Measurements from ENCODE around the gene CACHD1. TPM values are rescaled to one million over a fixed set of nuclear protein-coding genes. Genes with fewer than 3 reads are reported as not detected.

CACHD1 gene
- total RNA-seq (10 to 100 TPM in 1 of 9 donors, 1 to 10 TPM in 8; 1.3 to 10.0 (median 2.6) TPM), polyA plus RNA-seq (under 1 TPM; 0.89 to 0.91 TPM)
- long read RNA-seq, donor 1, full-length matches to known transcripts: 1 of 1 reads
- long read RNA-seq, donor 1, partial matches to known transcripts: 0 of 1 reads
- long read RNA-seq, donor 1, other reads (novel, unspliced or antisense): 0 of 1 reads
- long read RNA-seq, donor 2: 0 reads
- long read RNA-seq, donor 3: 0 reads

GRCh38 chr1:64469977-64470664, at the start of gene CACHD1:
Gene CACHD1, plus strand, starts transcription at chr1:64470129. Its CDS starts 616 bp downstream, at chr1:64470745.
- ATAC-seq: peak; percentile 59 to 90 (median 87)
- H3K36me3 ChIP-seq: no peaks in the 10 kb centered on the region
- H3K27me3 ChIP-seq: peaks cover 0 to 41% (median 0%) of the 10 kb centered on the region in 9 donors
- 0 to 1% (median 1%) methylated on average over 30 to 82 of the region's 82 CpGs for WGBS, 4 donors
- peak within 1 kb of the TSS; percentile 58 to 87 (median 81) for H3K27ac ChIP-seq
- DNase-seq: peak; percentile 79 to 85 (median 80)
- H3K9me3 ChIP-seq: no peaks in the 10 kb centered on the region
- peak in 1 of 2 donors; percentile 62 for TF ChIP-seq POLR2A (IDR thresholded peaks at IDR 0.05)
- TF ChIP-seq, protein P1, sequence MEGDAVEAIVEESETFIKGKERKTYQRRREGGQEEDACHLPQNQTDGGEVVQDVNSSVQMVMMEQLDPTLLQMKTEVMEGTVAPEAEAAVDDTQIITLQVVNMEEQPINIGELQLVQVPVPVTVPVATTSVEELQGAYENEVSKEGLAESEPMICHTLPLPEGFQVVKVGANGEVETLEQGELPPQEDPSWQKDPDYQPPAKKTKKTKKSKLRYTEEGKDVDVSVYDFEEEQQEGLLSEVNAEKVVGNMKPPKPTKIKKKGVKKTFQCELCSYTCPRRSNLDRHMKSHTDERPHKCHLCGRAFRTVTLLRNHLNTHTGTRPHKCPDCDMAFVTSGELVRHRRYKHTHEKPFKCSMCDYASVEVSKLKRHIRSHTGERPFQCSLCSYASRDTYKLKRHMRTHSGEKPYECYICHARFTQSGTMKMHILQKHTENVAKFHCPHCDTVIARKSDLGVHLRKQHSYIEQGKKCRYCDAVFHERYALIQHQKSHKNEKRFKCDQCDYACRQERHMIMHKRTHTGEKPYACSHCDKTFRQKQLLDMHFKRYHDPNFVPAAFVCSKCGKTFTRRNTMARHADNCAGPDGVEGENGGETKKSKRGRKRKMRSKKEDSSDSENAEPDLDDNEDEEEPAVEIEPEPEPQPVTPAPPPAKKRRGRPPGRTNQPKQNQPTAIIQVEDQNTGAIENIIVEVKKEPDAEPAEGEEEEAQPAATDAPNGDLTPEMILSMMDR (IDR thresholded peaks at IDR 0.05): peak in 10 of 12 donors; percentile 26 to 71 (median 48)
- intact Hi-C loops (cut with DNase I): loop anchor here (2.0 to 10.0 kb wide), 14 partner anchors 42 to 355 kb away; no protein-coding TSS in a partner anchor
- peaks cover 1 to 30% (median 10%) of the 10 kb centered on the region in 12 donors for H3K4me1 ChIP-seq
- peak within 1 kb of the TSS; percentile 64 to 90 (median 74) for H3K4me3 ChIP-seq

- Histone ChIP-seq H3K4me1 (no peaks in the 10 kb centered on the region), H3K36me3 (no peaks in the 10 kb centered on the region)
- 87 to 95% (median 91%) methylated on average over 4 of the region's 4 CpGs for WGBS, 4 donors
Observed at GRCh38 chr1:64421377-64421776, 48.6 kb upstream of the CACHD1 start.

DNA sequence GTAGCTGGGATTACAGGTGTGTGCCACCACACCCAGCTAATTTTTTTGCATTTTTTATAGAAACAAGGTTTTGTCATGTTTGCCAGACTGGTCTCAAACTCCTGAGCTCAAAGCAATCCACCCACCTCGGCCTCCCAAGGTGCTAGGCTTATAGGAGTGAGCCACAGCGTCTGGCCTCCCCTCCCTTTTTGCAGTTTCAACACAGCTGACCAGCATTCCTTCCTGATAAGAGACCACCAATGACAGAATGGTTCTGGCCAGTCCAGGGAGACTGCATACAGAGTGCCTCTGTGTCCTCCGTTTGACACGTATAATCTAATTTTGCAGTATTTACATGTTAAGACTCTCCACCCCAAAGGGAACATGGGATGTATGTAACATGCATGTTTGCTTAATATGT, 46.4 kb upstream of the CACHD1 start:
- Histone ChIP-seq H3K9me3 (no peaks in the 10 kb centered on the region), H3K36me3 (no peaks in the 10 kb centered on the region), H3K4me1 (no peaks in the 10 kb centered on the region), H3K27ac (no peak overlapping the region), H3K4me3 (no peak overlapping the region), H3K27me3 (no peaks in the 10 kb centered on the region)
- DNase-seq (no peak), ATAC-seq (no peak)
- intact Hi-C loops (cut with DNase I): no loop called here
- WGBS, 4 donors: 53 to 65% (median 57%) methylated on average over 4 of the region's 4 CpGs
- TF ChIP-seq, protein P1 (IDR thresholded peaks at IDR 0.05): no peak
- TF ChIP-seq POLR2A (IDR thresholded peaks at IDR 0.05): no peak

More at GRCh38 chr1:64421377-64421776, 48.6 kb upstream of the CACHD1 start:
- Histone ChIP-seq H3K27ac (no peak overlapping the region), H3K9me3 (no peaks in the 10 kb centered on the region), H3K4me3 (no peak overlapping the region), H3K27me3 (no peaks in the 10 kb centered on the region)
- ATAC-seq (no peak), DNase-seq (no peak)
- intact Hi-C loops (cut with DNase I): no loop called here
- TF ChIP-seq, protein P1 (IDR thresholded peaks at IDR 0.05): no peak
- TF ChIP-seq POLR2A (IDR thresholded peaks at IDR 0.05): no peak

- Histone ChIP-seq H3K4me3 (no peak overlapping the region), H3K27me3 (no peaks in the 10 kb centered on the region), H3K9me3 (no peaks in the 10 kb centered on the region), H3K27ac (no peak overlapping the region), H3K4me1 (no peaks in the 10 kb centered on the region), H3K36me3 (no peaks in the 10 kb centered on the region)
- ATAC-seq: no peak
- DNase-seq: no peak
- WGBS, 4 donors: 81 to 98% (median 95%) methylated on average over 1 of the region's 1 CpG
- TF ChIP-seq POLR2A (IDR thresholded peaks at IDR 0.05): no peak
- TF ChIP-seq, protein P1 (IDR thresholded peaks at IDR 0.05): no peak
- intact Hi-C loops (cut with DNase I): no loop called here
Observed at GRCh38 chr1:64424412-64424811, 45.5 kb upstream of the CACHD1 start.
